Measurements from ENCODE around the gene KIAA0040. TPM values are rescaled to one million over a fixed set of nuclear protein-coding genes. Genes with fewer than 3 reads are reported as not detected.

KIAA0040 gene
- total RNA-seq, 1 experiment from 2014 or later, result 24.9 TPM

- Histone ChIP-seq H3K36me3 (ENCODE audit: control insufficient read depth, insufficient read depth, low read length) (peaks cover 2% of the 10 kb centered on the region), H3K27me3 (replicated peaks; ENCODE audit: control insufficient read depth, insufficient read depth, low read length) (no peaks in the 10 kb centered on the region), H3K4me1 (no peaks in the 10 kb centered on the region; the same call in 1 of the 2 replicates), H3K4me3 (ENCODE audit: low read depth, low read length) (no peak overlapping the region), H3K9me3 (no peaks in the 10 kb centered on the region)
- no peak for TF ChIP-seq CTCF (IDR thresholded peaks at IDR 0.05; ENCODE audit: insufficient read depth in 1 of 2, low read depth in 1 of 2, low read length in 1 of 2, severe bottlenecking in 1 of 2, unreplicated experiment in 1 of 2)
- no peaks in the 10 kb centered on the region for H3K9me3 Mint-ChIP-seq (ENCODE audit: unreplicated experiment)
- no peak for DNase-seq
- no peak overlapping the region for H3K4me3 Mint-ChIP-seq (ENCODE audit: unreplicated experiment)
- CTCF ChIA-PET, result no interaction called here
- H3K27me3 Mint-ChIP-seq (ENCODE audit: insufficient read depth, unreplicated experiment), result peaks cover 6% of the 10 kb centered on the region
- no peaks in the 10 kb centered on the region for H3K36me3 Mint-ChIP-seq (ENCODE audit: insufficient read depth, unreplicated experiment)
- H3K27ac Mint-ChIP-seq (ENCODE audit: unreplicated experiment), result no peak overlapping the region
- POLR2A ChIA-PET, result no interaction called here
- peaks cover 7% of the 10 kb centered on the region for H3K4me1 Mint-ChIP-seq (ENCODE audit: low read depth, unreplicated experiment)
- no TSS peak for BruUV-seq (replicated peaks)
- intact Hi-C loops (cut with micrococcal nuclease; ENCODE audit: unreplicated experiment), result no loop called here
These were observed 34.4 kb downstream of the KIAA0040 start for GRCh38 chr1:175158170-175158591.

- no peak overlapping the region for H3K4me3 Mint-ChIP-seq (ENCODE audit: unreplicated experiment)
- Histone ChIP-seq H3K4me3 (ENCODE audit: low read depth, low read length) (no peak overlapping the region), H3K36me3 (ENCODE audit: control insufficient read depth, insufficient read depth, low read length) (peaks cover 2% of the 10 kb centered on the region; the same call in 1 of the 2 replicates), H3K9me3 (no peaks in the 10 kb centered on the region), H3K27me3 (replicated peaks; ENCODE audit: control insufficient read depth, insufficient read depth, low read length) (no peaks in the 10 kb centered on the region), H3K4me1 (no peaks in the 10 kb centered on the region; the same call in 1 of the 2 replicates)
- intact Hi-C loops (cut with micrococcal nuclease; ENCODE audit: unreplicated experiment), result no loop called here
- H3K27ac Mint-ChIP-seq (ENCODE audit: unreplicated experiment), result no peak overlapping the region
- H3K36me3 Mint-ChIP-seq (ENCODE audit: insufficient read depth, unreplicated experiment), result no peaks in the 10 kb centered on the region
- no peak for TF ChIP-seq CTCF (IDR thresholded peaks at IDR 0.05; ENCODE audit: insufficient read depth in 1 of 2, low read depth in 1 of 2, low read length in 1 of 2, severe bottlenecking in 1 of 2, unreplicated experiment in 1 of 2)
- BruUV-seq (replicated peaks), result no TSS peak
- ChIA-PET CTCF (interaction anchor here (0.7 to 3.0 kb wide), 3 partner anchors 11 to 162 kb away, joined by 4 to 37 read pairs (median 13); no protein-coding TSS in a partner anchor), POLR2A (interaction anchor here (0.6 kb wide), 1 partner anchor 156 kb away, joined by 4 read pairs; no protein-coding TSS in a partner anchor)
- DNase-seq, result no peak
- H3K9me3 Mint-ChIP-seq (ENCODE audit: unreplicated experiment), result no peaks in the 10 kb centered on the region
- H3K4me1 Mint-ChIP-seq (ENCODE audit: low read depth, unreplicated experiment), result peaks cover 8% of the 10 kb centered on the region
- peaks cover 6% of the 10 kb centered on the region for H3K27me3 Mint-ChIP-seq (ENCODE audit: insufficient read depth, unreplicated experiment)
These were observed 35.4 kb downstream of the KIAA0040 start for GRCh38 chr1:175157200-175157599.

- TF ChIP-seq CTCF (IDR thresholded peaks at IDR 0.05; ENCODE audit: insufficient read depth in 1 of 2, low read depth in 1 of 2, low read length in 1 of 2, severe bottlenecking in 1 of 2, unreplicated experiment in 1 of 2), result no peak
- no peaks in the 10 kb centered on the region for H3K27me3 ChIP-seq (replicated peaks; ENCODE audit: control insufficient read depth, insufficient read depth, low read length)
- POLR2A ChIA-PET, result no interaction called here
These were observed 36.6 kb downstream of the KIAA0040 start for GRCh38 chr1:175155936-175156335.

More at GRCh38 chr1:175155936-175156335, 36.6 kb downstream of the KIAA0040 start:
- Histone ChIP-seq H3K4me1 (no peaks in the 10 kb centered on the region; the same call in 1 of the 2 replicates), H3K9me3 (no peaks in the 10 kb centered on the region), H3K4me3 (ENCODE audit: low read depth, low read length) (no peak overlapping the region), H3K36me3 (ENCODE audit: control insufficient read depth, insufficient read depth, low read length) (peaks cover 2% of the 10 kb centered on the region; the same call in 1 of the 2 replicates)
- H3K36me3 Mint-ChIP-seq (ENCODE audit: insufficient read depth, unreplicated experiment), result no peaks in the 10 kb centered on the region
- no TSS peak for BruUV-seq (replicated peaks)
- DNase-seq, result no peak
- H3K27me3 Mint-ChIP-seq (ENCODE audit: insufficient read depth, unreplicated experiment), result peaks cover 6% of the 10 kb centered on the region
- CTCF ChIA-PET, result interaction anchor here (1.0 to 3.0 kb wide), 7 partner anchors 10 to 200 kb away, joined by 3 to 37 read pairs (median 5); no protein-coding TSS in a partner anchor
- intact Hi-C loops (cut with micrococcal nuclease; ENCODE audit: unreplicated experiment), result loop anchor here (1.0 to 2.0 kb wide), 4 partner anchors 36 to 163 kb away; partner anchors contain the start of gene KIAA0040
- H3K4me3 Mint-ChIP-seq (ENCODE audit: unreplicated experiment), result no peak overlapping the region
- no peaks in the 10 kb centered on the region for H3K9me3 Mint-ChIP-seq (ENCODE audit: unreplicated experiment)
- peaks cover 8% of the 10 kb centered on the region for H3K4me1 Mint-ChIP-seq (ENCODE audit: low read depth, unreplicated experiment)
- no peak overlapping the region for H3K27ac Mint-ChIP-seq (ENCODE audit: unreplicated experiment)

Data from Caco-2 (cell line).